Activated CD4-positive, alpha-beta T cell treated with anti-CD3 and anti-CD28 coated beads for 1 hour (primary cell): ENCODE measurements around the gene IFT122.
"Not testable (repeated sequence)": the region's sequence is repeated elsewhere in the genome, so short reads cannot be mapped to it uniquely, and the experiment has no call there.

Experiments
- DNase-seq: peaks from one replicate; pipeline ENCODE4 v3.0.0-alpha.2; 2020

IFT122 gene

DNA sequence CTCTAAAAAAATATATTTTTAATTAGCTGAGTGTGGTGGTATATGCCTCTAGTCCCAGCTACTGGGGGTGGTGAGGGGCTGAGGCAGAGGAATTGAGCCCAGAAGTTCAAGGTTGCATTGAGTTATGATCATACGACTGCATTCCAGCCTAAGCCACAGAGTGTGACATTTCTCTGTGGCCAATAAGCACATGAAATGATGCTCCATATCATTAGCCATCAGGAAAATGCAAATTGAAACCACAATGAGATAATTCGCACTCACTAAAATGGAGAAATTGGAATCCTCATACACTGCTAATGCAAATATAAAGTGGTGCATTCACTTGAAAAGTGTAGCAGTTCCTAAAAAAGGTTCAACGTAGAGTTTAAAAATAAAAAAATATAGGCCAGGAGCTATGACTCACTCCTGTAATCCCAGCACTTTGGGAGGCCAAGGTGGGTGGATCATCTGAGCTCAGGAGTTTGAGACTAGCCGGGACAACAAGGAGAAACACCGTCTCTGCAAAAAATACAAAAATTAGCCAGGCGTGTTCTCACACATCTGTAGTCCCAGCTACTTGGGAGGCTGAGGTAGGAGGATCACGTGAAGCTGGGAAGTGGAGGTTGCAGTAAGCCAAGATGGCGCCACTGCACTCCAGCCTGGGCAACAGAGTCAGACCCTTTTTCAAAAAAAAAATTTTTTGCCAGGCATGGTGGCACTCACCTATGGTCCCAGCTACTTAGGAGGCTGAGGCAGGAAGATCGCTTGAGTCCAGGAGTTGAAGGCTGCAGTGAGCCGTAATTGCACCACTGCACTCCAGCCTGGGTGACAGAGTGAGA, 35.2 kb downstream of the IFT122 start:
- no peak for DNase-seq

DNA sequence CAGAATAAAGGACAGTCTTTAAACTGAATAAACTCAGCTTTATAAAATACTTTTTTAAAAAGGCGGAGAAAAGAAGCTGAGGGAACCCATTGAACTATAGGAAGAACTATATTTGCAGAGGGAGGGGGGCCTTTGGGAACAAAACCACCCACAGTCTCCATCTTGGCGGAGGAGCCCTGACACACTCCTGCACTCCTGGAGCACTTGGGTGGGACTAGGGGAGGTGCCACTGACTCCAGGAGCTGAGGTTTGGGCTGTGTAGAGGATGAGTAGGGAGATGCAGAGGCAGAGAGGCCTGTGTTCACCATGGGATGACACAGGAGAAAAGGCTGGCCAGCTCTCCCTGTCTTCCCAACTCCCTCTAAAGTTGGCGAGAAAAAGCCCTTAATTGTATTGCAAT, 35.8 kb downstream of the IFT122 start:
- no peak for DNase-seq

GRCh38 chr3:129476586-129476985, 36.6 kb downstream of the IFT122 start:
- no peak for DNase-seq

- DNase-seq: not testable (repeated sequence)
Measured at GRCh38 chr3:129481225-129481765, 41.3 kb downstream of the IFT122 start.

DNA sequence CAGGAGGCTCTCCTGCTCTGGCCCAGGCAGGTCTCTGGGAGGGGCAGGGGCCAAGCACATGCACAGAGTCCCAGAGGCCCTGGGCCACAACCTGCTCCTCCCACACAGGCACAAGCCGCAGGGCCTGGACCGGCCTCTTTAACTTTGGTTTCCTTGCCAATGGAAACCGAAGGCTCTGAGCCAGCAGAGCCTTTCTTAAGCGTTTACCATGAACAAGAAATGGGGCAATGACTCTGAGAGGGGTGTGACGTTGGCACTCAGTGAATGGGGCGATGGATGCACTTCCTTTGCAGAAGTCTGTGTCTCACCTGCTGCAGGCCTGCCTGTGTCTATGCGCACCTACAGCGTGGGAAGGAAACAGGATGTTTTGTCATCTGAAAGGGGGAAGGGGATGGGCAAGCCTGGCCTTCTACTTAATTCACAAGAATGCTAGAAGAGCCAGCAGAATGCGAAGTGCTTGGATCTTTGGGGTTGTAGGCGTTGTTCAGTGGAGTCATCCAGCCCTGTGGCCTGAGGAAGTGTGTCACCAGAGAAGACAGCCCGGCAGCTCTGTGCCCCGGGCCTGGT, 41.8 kb downstream of the IFT122 start:
- peak; percentile 21 for DNase-seq

DNA sequence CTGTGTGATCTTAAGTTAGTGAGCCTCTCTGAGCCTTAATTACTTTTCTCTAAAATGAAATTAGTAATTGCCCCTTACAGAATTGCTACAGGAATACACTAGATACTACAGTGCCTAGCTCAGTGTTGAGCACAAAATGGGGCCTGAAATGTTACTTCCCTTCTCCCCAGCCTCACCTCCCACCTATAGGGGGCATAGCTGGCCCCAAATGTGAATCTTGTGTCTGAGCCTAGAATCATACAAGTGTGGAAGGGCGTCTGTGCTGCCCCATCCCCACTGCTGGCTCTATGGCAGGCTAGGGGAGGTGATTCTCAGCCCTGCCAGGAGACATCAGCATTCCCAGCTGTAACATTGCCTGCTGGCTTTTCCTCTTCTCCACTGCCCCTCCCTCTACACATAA, 42.7 kb downstream of the IFT122 start:
- DNase-seq: no peak

DNA sequence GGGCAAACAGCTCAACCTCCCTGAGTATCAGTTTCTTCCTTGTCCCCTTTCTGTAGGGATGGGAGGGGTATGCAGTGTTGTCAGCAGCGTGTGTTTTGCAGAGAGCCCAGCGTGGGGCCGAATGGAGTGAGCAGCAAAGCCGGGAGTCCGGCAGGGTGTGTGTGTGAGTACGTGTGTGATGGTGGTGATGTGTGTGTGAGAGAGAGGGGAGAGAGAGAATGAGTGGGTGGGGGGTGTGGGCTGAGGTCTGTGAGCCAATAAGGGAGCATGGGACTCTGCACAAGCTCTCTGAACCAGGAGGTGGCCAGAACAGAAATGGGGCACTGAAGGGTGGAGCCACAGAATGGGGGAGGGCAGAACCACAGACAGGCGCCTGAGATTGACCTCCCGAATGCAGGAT, 43.8 kb downstream of the IFT122 start:
- DNase-seq: no peak

GRCh38 chr3:129485146-129485545, 45.1 kb downstream of the IFT122 start:
- not testable (repeated sequence) for DNase-seq

DNA sequence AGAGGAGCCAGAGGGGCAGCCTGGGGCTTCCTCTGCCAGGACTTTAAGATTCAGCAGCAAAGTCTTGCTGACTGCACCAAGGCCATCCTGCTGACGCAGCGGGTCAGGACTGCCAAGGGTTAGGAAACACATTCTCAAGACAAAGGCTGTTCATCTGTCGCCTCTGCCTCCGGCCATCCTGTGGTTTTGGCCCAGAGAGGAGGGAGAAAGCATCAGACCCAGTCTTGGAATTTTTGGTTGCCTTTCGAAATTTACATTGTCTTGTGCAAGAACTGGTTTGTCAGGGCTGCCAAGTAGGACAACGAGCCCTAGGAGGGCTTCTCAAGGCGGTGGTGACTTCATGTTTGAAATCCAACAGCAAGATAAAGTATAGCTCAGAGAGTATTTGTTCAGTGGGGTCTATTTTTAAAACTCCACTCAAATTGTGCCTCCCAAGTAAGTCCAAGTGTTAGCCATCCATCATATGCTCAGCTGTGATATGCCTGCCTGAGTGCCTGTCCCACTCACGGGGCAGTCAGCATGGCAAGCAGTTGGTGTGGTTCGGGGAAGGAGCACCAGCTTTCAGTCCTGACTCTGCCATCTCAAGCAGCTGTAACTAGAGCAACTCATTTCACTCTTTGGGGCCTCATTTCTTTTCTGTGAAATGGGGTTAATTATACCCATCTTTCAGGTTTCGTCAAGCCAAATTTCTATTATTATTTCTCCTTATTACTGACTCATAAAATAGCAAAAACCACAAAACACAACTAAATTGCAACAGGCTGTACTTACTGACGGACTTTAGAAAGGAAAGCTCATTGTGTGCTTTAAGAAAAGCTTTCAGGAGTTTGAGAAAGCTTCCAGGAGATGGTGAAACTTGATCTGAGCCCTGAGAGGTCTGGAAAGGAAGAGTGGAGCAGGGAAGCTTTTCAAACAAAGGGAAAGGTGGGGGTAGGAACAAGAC, 46.0 kb downstream of the IFT122 start:
- DNase-seq: no peak

GRCh38 chr3:129486664-129487035, 46.6 kb downstream of the IFT122 start:
- DNase-seq: no peak

DNA sequence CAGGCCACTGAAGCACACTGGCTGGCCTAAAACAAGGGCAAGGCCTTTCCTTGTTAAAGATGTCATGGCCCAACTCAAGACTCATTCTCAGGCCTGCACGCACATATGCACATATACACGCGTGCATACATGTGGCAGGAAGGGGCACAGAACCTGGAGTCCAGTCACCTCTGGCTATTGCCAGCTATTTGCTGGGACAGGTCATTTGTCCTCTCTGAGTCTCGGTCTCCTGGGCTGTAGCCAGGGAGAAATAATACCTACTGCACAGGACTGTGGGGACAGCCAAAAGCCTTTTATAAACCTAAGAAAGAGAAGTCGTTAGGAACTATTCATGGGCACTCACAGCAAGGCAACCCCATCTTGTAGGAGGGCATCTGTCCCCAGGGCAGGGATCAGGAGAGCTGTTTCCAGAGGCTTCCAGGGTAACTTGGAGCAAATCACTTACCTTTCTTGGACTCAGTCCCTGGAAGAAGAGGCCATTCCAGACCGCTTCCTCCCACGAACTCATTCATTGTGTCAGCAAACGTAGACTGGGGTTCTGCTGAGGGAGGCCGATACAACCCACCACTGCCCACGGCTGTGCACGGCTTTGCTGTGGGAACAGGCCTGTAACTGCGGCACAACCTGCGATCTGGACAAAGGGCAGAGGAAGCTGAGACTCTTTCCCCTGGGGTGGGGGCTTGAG, 47.3 kb downstream of the IFT122 start:
- no peak for DNase-seq

- DNase-seq: not testable (repeated sequence)
Measured at GRCh38 chr3:129487868-129488335, 47.9 kb downstream of the IFT122 start.

GRCh38 chr3:129489258-129489657, 49.2 kb downstream of the IFT122 start:
- not testable (repeated sequence) for DNase-seq

- peak; percentile 24 for DNase-seq
Measured at GRCh38 chr3:129490273-129490675, 50.2 kb downstream of the IFT122 start.

DNA sequence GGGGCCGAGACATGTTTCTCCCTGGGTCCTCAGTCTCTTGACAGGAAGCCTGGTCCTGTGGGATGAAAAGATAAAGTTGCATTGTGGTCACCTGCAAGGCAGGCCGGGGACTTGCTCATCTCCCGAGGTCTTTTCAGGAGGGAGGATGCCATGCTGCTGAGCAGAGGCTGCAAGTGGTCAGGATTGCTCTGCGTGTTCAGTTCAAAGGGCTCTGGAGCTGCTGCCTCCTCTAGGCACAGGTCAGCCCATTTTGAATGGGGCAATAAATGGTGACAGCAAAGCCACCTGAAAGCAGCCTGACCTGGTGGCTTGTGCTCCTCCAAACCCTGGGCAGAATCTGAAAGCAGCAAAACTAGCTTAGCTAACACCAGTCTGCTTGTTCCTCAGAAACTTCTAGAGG, 51.1 kb downstream of the IFT122 start:
- not testable (repeated sequence) for DNase-seq

- no peak for DNase-seq
Measured at GRCh38 chr3:129491794-129492193, 51.8 kb downstream of the IFT122 start.

GRCh38 chr3:129492691-129493090, 52.7 kb downstream of the IFT122 start:
- DNase-seq: no peak

DNA sequence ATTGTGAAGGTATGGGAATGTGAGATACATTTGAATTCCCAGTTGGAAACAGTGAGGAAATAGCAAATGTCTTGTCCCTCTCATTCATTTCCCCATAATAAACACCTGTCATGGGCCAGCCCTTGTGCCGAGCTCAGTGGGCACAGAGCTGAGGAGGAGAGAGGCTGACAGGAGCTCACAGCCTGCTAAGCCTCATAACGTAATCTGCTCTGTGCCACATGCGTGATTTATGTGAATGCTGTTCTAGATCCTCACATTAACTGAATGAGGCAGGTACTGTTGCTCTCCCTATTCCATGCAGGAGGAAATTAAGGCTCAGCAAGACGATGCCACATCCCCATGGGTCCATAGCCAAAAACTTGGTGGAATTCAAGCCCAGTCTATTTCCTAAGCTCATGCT, 53.2 kb downstream of the IFT122 start:
- DNase-seq: no peak

GRCh38 chr3:129494499-129494898, 54.5 kb downstream of the IFT122 start:
- DNase-seq: not testable (repeated sequence)

DNA sequence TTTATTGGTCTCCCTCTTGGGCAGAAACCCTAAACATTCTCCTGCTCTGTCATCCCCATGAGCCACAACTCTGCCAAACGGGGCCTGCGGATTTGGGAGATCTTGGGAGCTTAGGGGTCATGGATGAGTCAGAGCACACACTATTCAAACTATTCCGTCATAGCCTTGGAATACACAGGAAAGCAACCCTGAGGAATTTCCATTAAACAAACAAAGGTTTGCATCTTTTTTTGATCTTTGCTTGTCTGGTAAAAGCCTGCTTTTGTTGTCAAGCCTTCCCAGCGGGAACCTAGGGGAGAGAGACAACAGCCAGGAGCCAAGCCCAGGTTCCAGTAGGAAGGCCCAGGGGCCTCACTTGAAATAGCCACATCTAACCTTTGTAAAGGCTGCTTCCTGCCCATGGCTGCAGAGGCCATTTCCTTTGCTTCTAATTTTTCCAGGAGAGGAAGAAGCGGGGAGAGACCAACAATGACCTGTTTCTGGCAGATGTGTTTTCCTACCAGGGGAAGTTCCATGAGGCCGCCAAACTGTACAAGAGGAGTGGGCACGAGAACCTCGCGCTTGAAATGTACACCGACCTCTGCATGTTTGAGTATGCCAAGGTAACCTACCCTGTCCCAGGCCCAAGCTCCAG, 55.1 kb downstream of the IFT122 start:
- not testable (repeated sequence) for DNase-seq

DNA sequence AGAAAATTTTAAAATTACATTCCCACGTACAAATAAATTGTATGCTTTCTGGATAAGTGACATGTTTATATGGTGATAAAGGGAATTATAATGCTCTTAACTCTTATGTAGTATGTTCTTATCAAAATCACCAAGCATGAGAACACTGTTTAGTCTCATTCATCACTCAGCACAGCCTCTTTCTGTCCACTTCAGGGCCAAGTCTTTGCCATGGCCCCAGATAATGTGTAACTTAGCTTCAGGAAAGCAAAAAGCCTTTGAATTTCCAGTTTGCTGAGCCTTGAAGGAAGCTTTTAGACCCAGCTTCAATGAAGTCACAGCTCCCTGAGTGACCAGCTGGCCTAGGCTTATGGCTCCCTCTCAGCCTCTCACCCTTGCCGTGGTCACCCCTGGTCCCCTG, 57.9 kb downstream of the IFT122 start:
- not testable (repeated sequence) for DNase-seq
